H9 (cell line): ENCODE measurements around the gene HADH. TPM values are rescaled to one million over a fixed set of nuclear protein-coding genes. Genes with fewer than 3 reads are reported as not detected.
"Not testable (repeated sequence)": the region's sequence is repeated elsewhere in the genome, so short reads cannot be mapped to it uniquely, and the experiment has no call there.

Experiments used
- DNase-seq: peaks from one replicate; pipeline ENCODE4 v3.0.0-alpha.2; 2017
- H2AFZ ChIP-seq: one replicate; pipeline ENCODE4 v1.6.1; 2013; ENCODE audit warnings: mild to moderate bottlenecking, low read length, control low read depth, moderate library complexity
- H2AK5ac ChIP-seq: 2 replicates; pipeline ENCODE4 v1.6.1; 2013; ENCODE audit warnings: low read length, control low read depth, mixed read lengths; ENCODE audit not compliant: insufficient read length
- H2BK120ac ChIP-seq: one replicate; pipeline ENCODE4 v1.6.1; 2013; ENCODE audit warnings: low read depth, mild to moderate bottlenecking, low read length, control low read depth, inconsistent platforms; ENCODE audit not compliant: poor library complexity, severe bottlenecking
- H2BK12ac ChIP-seq: 2 replicates; pipeline ENCODE4 v1.6.1; 2013; ENCODE audit warnings: low read length, control low read depth, mixed read lengths, low read depth; ENCODE audit not compliant: insufficient read length
- H2BK15ac ChIP-seq: 2 replicates; pipeline ENCODE4 v1.6.1; 2013; ENCODE audit warnings: low read depth, low read length, control low read depth
- H2BK20ac ChIP-seq: one replicate; pipeline ENCODE4 v1.6.1; 2013; ENCODE audit warnings: low read depth, mild to moderate bottlenecking, low read length, control low read depth, inconsistent platforms; ENCODE audit not compliant: poor library complexity, severe bottlenecking
- H2BK5ac ChIP-seq: 2 replicates; pipeline ENCODE4 v1.6.1; 2013; ENCODE audit warnings: low read length, control low read depth, mixed read lengths; ENCODE audit not compliant: insufficient read length
- H3K14ac ChIP-seq: 2 replicates; pipeline ENCODE4 v1.6.1; 2013; ENCODE audit warnings: low read length, control low read depth; ENCODE audit not compliant: insufficient read depth
- H3K18ac ChIP-seq: 2 replicates; pipeline ENCODE4 v1.6.1; 2013; ENCODE audit warnings: low read depth, mild to moderate bottlenecking, mixed read lengths, low read length, control low read depth; ENCODE audit not compliant: insufficient read length
- H3K23ac ChIP-seq: 2 replicates; pipeline ENCODE4 v1.6.1; 2013; ENCODE audit warnings: low read length, control low read depth, mixed read lengths, low read depth; ENCODE audit not compliant: insufficient read length
- H3K23me2 ChIP-seq: 2 replicates; pipeline ENCODE4 v1.6.1; 2013; ENCODE audit warnings: low read depth, mild to moderate bottlenecking, mixed read lengths, low read length, control low read depth; ENCODE audit not compliant: insufficient read length, poor library complexity, severe bottlenecking
- H3K27ac ChIP-seq: 2 replicates; pipeline ENCODE4 v1.5.1; 2013; ENCODE audit warnings: low read length, control low read depth, mixed read lengths, low read depth; ENCODE audit not compliant: insufficient read length
- H3K27me3 ChIP-seq: 2 replicates; pipeline ENCODE4 v1.6.1; 2013; ENCODE audit warnings: low read length, control low read depth, inconsistent platforms; ENCODE audit not compliant: insufficient read depth
- H3K4ac ChIP-seq: 2 replicates; pipeline ENCODE4 v1.6.1; 2013; ENCODE audit warnings: low read depth, mild to moderate bottlenecking, control low read depth, inconsistent platforms, low read length, moderate library complexity
- H3K4me1 ChIP-seq: 2 replicates; pipeline ENCODE4 v1.6.1; 2013; ENCODE audit warnings: low read length, control low read depth, inconsistent platforms; ENCODE audit not compliant: insufficient read depth
- H3K4me2 ChIP-seq: 2 replicates; pipeline ENCODE4 v1.6.1; 2013; ENCODE audit warnings: low read length, control low read depth, mixed read lengths; ENCODE audit not compliant: insufficient read length, insufficient read depth
- H3K56ac ChIP-seq: 2 replicates; pipeline ENCODE4 v1.6.1; 2013; ENCODE audit warnings: low read depth, mild to moderate bottlenecking, mixed read lengths, low read length, control low read depth; ENCODE audit not compliant: insufficient read length
- H3K79me1 ChIP-seq: 2 replicates; pipeline ENCODE4 v1.6.1; 2013; ENCODE audit warnings: low read depth, mild to moderate bottlenecking, moderate library complexity, low read length, control low read depth, inconsistent platforms; ENCODE audit not compliant: insufficient read depth, poor library complexity, severe bottlenecking
- H3K79me2 ChIP-seq: 2 replicates; pipeline ENCODE4 v1.6.1; 2013; ENCODE audit warnings: low read length, control low read depth, inconsistent platforms; ENCODE audit not compliant: insufficient read depth
- H3K9ac ChIP-seq: 2 replicates; pipeline ENCODE4 v1.6.1; 2013; ENCODE audit warnings: low read length, control low read depth, mixed read lengths; ENCODE audit not compliant: insufficient read length; ENCODE audit errors: extremely low read depth
- H3K9me3 ChIP-seq: one replicate; pipeline ENCODE4 v1.6.1; 2013; ENCODE audit warnings: low read depth, low read length, inconsistent platforms; ENCODE audit not compliant: control insufficient read depth
- H3T11ph ChIP-seq: one replicate; pipeline ENCODE4 v1.6.1; 2013; ENCODE audit warnings: mild to moderate bottlenecking, low read length, control low read depth, inconsistent platforms
- H4K20me1 ChIP-seq: one replicate; pipeline ENCODE4 v1.6.1; 2013; ENCODE audit not compliant: control insufficient read depth, insufficient read length, insufficient read depth
- H4K5ac ChIP-seq: 2 replicates; pipeline ENCODE4 v1.6.1; 2013; ENCODE audit warnings: low read depth, mild to moderate bottlenecking, mixed read lengths, low read length, control low read depth; ENCODE audit not compliant: insufficient read length
- H4K8ac ChIP-seq: replicated peaks from 2 replicates; pipeline ENCODE4 v1.6.1; 2013; ENCODE audit warnings: low read length, control low read depth, mixed read lengths, low read depth; ENCODE audit not compliant: insufficient read length
- H4K91ac ChIP-seq: 2 replicates; pipeline ENCODE4 v1.6.1; 2013; ENCODE audit warnings: low read depth, mild to moderate bottlenecking, moderate library complexity, mixed read lengths, low read length, control low read depth; ENCODE audit not compliant: insufficient read length
- H3K27ac Mint-ChIP-seq, 3 experiments: 2 replicates in 2 of 3; 3 replicates in 1 of 3; pipeline ENCODE4 v1.8.0; 2020 to 2021; ENCODE audit warnings: mixed read lengths in 3 of 3, mild to moderate bottlenecking in 1 of 3, moderate library complexity in 1 of 3
- H3K27me3 Mint-ChIP-seq: 2 replicates; pipeline ENCODE4 v1.8.0; 2021; ENCODE audit warnings: low read depth, mild to moderate bottlenecking, moderate library complexity, mixed read lengths
- H3K36me3 Mint-ChIP-seq, 3 experiments: 2 replicates in 2 of 3; 3 replicates in 1 of 3; pipeline ENCODE4 v1.8.0; 2020 to 2021; ENCODE audit warnings: low read depth in 3 of 3, mixed read lengths in 3 of 3; ENCODE audit not compliant: insufficient read depth in 1 of 3
- H3K4me1 Mint-ChIP-seq, 2 experiments: 2 replicates each; pipeline ENCODE4 v1.8.0; 2020; ENCODE audit warnings: mixed read lengths in 2 of 2
- H3K4me3 Mint-ChIP-seq, 2 experiments: 2 replicates in 1 of 2; 3 replicates in 1 of 2; pipeline ENCODE4 v1.8.0; 2020 to 2021; ENCODE audit warnings: mild to moderate bottlenecking in 2 of 2, mixed read lengths in 2 of 2, moderate library complexity in 1 of 2
- H3K9me3 Mint-ChIP-seq, 2 experiments: 2 replicates in 1 of 2; 3 replicates in 1 of 2; pipeline ENCODE4 v1.8.0; 2020; ENCODE audit warnings: mild to moderate bottlenecking in 2 of 2, mixed read lengths in 2 of 2, moderate library complexity in 1 of 2
- CTCF ChIP-seq: fragments of 200-600 bp; sonication (generic); conservative IDR thresholded peaks from 3 replicates; pipeline ENCODE4 v1.8.0; 2021; ENCODE audit warnings: antibody characterized with exemption, mild to moderate bottlenecking
- WGBS: extraction: QIAGEN DNeasy Blood & Tissue Kit; methylation state at CpG from one replicate; pipeline ENCODE4 v1.1.7; 2013; ENCODE audit warnings: missing lambda C conversion rate, low lambda C conversion rate, mixed read lengths; ENCODE audit not compliant: insufficient read length; ENCODE audit errors: extremely low coverage; 5-methylcytosine and 5-hydroxymethylcytosine counted together
- total RNA-seq: library from RNA; stranded (reverse); gene quantifications from 2 replicates; pipeline ENCODE4 v1.2.1, GENCODE V29; 2021

The HADH gene
- total RNA-seq, 1 experiment from 2014 or later, result 44.4 TPM

- no peak overlapping the region for H2AFZ ChIP-seq
- no peak overlapping the region for H3K23ac ChIP-seq
- no peak overlapping the region for H3T11ph ChIP-seq
- H2BK20ac ChIP-seq, result no peak overlapping the region
- Mint-ChIP-seq H3K4me3 (no peak overlapping the region), H3K27me3 (peaks cover 47% of the 10 kb centered on the region), H3K9me3 (no peaks in the 10 kb centered on the region), H3K4me1 (peaks cover 9 to 10% of the 10 kb centered on the region in 2 experiments), H3K27ac (no peak overlapping the region), H3K36me3 (no peaks in the 10 kb centered on the region; a peak in 1 of 7 replicates)
- no peaks in the 10 kb centered on the region for H3K79me1 ChIP-seq
- no peak overlapping the region for H3K4ac ChIP-seq
- no peak for DNase-seq
- H3K27ac ChIP-seq, result no peak overlapping the region
- H2BK12ac ChIP-seq, result no peak overlapping the region
- no peaks in the 10 kb centered on the region for H3K23me2 ChIP-seq
- H2AK5ac ChIP-seq, result no peak overlapping the region
- H3K9ac ChIP-seq, result no peak overlapping the region
- H3K9me3 ChIP-seq, result no peaks in the 10 kb centered on the region
- H3K14ac ChIP-seq, result no peak overlapping the region
- no peaks in the 10 kb centered on the region for H4K20me1 ChIP-seq
- H4K8ac ChIP-seq, result no peak overlapping the region
- no peak overlapping the region for H3K18ac ChIP-seq
- no peak for TF ChIP-seq CTCF
- no peak overlapping the region for H3K4me2 ChIP-seq
- no peaks in the 10 kb centered on the region; the same call in 1 of the 2 replicates for H3K27me3 ChIP-seq
- no peak overlapping the region for H4K5ac ChIP-seq
- H3K56ac ChIP-seq, result no peak overlapping the region
- H4K91ac ChIP-seq, result no peak overlapping the region
- whole genome bisulfite sequencing, result no CpG with 5 or more reads among the region's 5 CpGs
- H3K79me2 ChIP-seq, result no peaks in the 10 kb centered on the region
- no peak overlapping the region for H2BK120ac ChIP-seq
- H3K4me1 ChIP-seq, result peaks cover 3% of the 10 kb centered on the region; the same call in 1 of the 2 replicates
- H2BK5ac ChIP-seq, result no peak overlapping the region
- no peak overlapping the region for H2BK15ac ChIP-seq
Measured at GRCh38 chr4:108049406-108049805, 59.7 kb downstream of the HADH start.

- H3K4ac ChIP-seq, H4K20me1 ChIP-seq, H2BK120ac ChIP-seq, H3K36me3 Mint-ChIP-seq, H3K27ac ChIP-seq, H3K23ac ChIP-seq, H3K4me1 ChIP-seq, H3K27ac Mint-ChIP-seq, H2BK15ac ChIP-seq, H3K9me3 Mint-ChIP-seq, H4K91ac ChIP-seq, H2BK5ac ChIP-seq, H2AFZ ChIP-seq, H3K14ac ChIP-seq, H4K8ac ChIP-seq, H3K9me3 ChIP-seq, H3K56ac ChIP-seq, H3K79me1 ChIP-seq, DNase-seq, H3K9ac ChIP-seq, H3K79me2 ChIP-seq, H3T11ph ChIP-seq, H4K5ac ChIP-seq, H3K4me2 ChIP-seq, H2AK5ac ChIP-seq, H2BK12ac ChIP-seq, H3K18ac ChIP-seq, H2BK20ac ChIP-seq, H3K27me3 ChIP-seq, H3K23me2 ChIP-seq, H3K4me3 Mint-ChIP-seq, H3K4me1 Mint-ChIP-seq: not testable (repeated sequence)
- no CpG with 5 or more reads among the region's 10 CpGs for WGBS
- H3K27me3 Mint-ChIP-seq, result peaks cover 47% of the 10 kb centered on the region
Measured at GRCh38 chr4:108050166-108051111, 60.8 kb downstream of the HADH start.
